Middle frontal gyrus (tissue), 1 donor: Measurements from ENCODE around the gene CYFIP2.

Experiments used
- DNase-seq: peaks from one replicate; pipeline ENCODE4 v3.0.0-alpha.2; 2015; ENCODE audit warnings: low spot score; ENCODE audit errors: extremely low spot score

Gene CYFIP2

GRCh38 chr5:157286761-157287211, 20.9 kb downstream of the CYFIP2 start:
- no peak for DNase-seq

GRCh38 chr5:157288405-157289163, 22.7 kb downstream of the CYFIP2 start:
- no peak for DNase-seq

- no peak for DNase-seq
Observed at GRCh38 chr5:157289164-157289819, 23.4 kb downstream of the CYFIP2 start.

GRCh38 chr5:157290156-157290980, 24.4 kb downstream of the CYFIP2 start:
- DNase-seq, result no peak

DNA sequence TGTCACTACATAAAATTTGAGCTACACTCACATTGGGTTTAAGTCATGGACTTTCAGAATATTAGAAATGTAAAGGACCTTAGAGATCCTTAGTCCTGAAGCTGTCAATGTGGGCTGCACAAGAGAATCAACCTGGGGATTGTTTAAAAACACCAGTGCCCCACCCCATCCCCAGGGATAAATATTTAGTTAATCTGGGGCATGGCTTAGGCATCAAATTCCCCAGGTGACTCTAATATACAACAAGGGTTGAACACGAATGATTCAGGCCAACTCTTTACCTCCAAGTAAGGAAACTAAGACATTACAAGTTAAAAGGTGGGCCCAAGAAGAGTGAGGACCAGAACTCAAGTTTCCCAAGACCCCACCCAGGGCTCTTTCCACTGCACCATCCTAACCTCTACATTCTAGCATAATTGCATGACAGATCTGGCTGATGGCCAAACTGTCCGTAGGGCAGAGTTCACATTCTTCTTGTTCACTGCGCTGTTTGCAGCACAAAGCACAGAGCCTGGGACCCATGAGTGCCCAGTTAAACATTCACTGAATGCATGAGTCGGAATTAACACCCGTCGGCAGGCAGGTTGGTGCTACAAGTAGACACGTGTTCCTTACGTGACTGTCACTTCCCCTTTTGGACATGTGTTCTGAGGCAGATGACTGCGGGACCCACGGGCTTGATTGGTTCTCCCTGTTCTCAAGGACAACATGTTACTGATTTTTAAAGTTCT, 25.2 kb downstream of the CYFIP2 start:
- DNase-seq, result no peak

DNA sequence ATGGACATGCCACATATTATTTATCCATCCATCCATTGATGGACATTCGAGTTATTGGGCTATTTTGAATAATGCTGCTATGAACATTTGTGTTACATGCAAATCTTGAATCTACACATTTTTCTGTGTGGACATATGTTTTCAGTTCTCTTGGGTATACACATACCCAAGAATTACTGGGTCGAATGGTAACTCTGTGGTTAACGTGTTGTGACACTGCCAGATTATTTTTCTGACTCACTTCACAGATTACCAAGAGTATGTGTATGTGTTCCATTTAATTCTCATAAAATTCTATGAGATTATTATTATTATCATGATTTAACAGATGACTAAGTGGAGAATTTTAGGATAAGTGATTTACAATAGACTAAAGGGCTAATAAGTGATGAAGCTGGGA, 26.7 kb downstream of the CYFIP2 start:
- DNase-seq, result no peak

DNA sequence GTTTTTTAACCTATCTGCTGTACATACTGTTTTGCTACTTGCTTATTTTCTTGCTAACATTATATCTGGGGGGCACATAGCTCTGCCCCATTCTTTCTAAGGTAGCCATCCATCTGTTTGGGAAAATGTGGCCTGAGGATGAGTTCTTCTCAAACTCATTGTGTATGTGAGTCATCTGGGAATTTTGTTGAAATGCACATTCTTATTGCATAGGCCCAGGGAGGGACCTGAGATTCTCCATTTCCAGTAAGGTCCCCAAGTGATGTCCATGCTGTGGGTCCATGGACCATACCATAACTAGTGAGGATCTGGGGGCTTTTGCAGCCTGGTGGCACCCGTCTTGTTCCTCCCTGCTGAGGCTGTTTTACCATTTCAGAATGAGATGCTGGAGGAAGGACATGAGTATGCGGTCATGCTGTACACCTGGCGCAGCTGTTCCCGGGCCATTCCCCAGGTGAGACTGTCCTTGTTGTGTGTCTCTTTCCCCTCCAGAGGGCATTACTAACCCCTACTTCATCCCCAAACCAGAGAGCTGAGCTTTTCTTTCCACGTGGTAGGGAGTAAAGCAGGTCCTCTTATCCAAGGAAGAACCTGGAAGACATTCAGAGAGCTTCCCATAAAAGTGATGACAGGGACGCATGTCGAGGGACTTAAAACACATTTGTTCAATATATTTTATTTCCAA, 28.6 kb downstream of the CYFIP2 start:
- DNase-seq, result no peak

GRCh38 chr5:157295247-157295646, 29.3 kb downstream of the CYFIP2 start:
- DNase-seq, result no peak

DNA sequence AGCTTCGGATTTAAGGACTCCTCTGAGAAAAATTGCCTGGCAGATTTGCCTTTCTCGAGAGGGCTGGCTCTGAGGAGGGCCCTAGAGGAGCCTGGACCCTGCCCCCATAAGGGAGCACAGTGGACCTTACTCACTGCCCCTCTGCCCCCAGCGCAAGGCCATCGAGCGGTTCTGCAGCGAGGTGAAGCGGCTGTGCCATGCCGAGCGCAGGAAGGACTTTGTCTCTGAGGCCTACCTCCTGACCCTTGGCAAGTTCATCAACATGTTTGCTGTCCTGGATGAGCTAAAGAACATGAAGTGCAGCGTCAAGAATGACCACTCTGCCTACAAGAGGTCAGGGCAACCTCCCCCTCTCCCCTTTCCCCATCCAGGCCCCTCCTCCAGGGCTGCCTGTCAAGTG, 34.6 kb downstream of the CYFIP2 start:
- no peak for DNase-seq

GRCh38 chr5:157301066-157301465, 35.1 kb downstream of the CYFIP2 start:
- no peak for DNase-seq

DNA sequence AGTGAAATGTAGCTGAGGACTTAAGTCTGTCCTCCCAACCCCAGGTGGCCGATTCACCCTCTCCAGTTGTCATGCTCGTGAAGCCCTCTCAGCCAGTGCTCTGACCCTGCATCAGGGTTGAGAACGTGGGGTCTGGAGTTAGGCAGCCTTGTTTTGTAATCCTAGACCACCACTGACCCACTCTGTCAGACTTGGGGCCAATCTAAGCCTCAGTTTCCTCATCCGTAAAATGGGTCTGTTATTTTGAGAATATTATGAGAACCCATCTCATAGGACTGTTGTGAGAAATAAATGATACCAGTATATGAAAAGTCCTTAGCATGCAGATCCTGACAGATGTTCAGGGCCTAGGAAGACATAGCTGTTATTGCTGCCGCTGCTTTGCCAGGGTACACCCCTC, 37.1 kb downstream of the CYFIP2 start:
- DNase-seq, result no peak

- no peak for DNase-seq
Observed at GRCh38 chr5:157303667-157304327, 37.9 kb downstream of the CYFIP2 start.

DNA sequence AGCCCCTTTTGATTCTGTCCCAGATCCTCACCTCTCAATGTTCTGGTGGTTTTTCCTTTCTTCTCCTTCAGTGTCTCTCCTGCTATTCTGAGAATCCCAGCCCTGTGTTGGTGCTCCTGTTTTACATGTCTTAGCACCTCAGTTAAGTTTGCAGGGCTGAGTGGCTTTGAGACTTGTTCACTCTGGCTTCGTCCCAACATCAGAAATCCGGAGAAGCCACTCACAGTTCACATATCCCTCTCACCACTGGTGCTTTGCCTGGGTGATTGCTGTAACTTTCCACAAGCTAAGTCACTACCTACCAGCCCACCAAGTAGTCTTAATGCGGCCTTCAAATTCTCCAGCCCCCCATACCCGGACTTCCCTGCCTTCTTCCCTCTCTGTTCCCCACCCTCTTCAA, 40.2 kb downstream of the CYFIP2 start:
- no peak for DNase-seq

DNA sequence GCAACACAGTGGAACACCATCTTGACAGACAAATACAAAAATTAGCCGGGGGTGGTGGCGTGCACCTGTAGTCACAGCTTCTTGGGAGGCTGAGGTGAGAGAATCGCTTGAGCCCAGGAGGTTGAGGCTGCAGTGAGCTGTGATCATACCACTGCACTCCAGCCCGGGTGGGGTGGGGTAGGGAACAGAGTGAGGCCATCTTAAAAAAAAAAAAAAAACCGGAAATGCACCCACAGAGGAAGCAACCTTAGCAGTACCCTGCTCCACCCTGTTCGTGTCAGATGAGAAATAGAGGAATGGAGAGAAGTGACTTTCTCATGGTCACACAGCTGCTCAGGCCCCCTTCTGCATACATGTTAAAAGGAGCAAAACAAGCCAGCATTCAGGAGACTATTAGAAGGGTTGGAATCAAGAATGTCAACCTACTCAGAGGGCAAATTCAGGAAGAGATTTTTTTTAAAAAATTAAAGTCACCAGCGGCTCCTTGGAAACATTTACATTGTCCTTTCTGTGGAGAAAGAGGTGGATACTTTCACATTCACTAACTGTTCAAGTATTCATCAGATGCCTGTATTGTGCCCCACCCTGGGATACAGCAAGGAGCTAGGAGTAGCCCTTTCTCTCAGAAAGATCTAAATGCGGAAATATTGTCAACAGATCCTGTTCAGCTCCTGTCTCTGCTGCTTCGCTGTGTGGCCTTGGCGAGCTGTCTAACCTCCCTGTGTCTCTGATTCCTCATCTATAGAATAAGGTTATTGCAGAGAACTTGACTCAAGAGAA, 41.0 kb downstream of the CYFIP2 start:
- no peak for DNase-seq

DNA sequence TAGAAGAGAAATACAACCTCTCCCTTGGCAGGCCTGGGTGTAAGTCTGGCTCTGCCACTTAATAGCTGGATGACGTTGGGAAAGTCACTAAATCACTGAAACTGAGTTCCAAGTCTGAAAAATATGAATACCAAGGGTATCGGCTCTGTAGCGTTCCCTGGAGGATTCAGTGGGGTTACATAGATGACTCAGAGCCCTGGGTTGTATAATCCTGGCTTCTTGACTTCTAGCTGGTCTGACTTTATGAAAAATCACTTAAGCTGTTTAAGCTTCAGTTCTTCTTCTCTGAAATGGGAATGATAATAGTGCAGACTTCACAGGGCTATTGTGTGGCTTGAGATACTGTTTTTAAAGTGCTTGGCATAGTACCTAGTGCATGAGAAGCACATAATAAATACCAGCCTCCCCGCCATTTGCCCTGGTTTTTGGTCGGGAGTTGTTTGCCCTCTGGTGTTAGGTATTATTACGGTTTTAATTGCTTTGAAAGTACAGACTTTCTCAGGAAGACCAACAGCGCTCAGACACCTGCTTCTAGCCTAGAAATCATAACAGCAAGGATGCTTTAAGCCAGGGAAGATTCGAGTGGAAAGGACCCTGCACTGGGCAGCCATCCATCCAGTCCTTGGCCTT, 43.0 kb downstream of the CYFIP2 start:
- no peak for DNase-seq

DNA sequence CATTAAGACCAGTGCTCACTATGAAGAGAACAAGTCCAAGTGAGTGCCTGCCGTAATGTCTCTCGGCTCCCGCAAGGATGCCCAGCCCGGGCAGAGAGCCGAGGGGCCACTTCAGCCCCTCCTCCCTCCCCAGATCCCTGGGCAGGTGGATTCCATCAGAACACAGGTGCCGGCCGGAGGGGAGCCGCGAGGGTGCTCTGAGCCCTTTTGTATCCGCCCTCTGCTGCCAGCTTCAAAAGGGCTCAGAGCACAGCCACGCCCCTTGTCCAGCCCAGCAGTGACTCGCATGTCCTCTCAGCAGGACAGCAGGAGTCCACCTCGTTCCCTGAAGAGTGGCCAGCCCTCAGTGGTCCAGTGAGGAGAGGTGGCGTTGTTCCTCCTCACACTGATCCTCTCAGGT, 43.9 kb downstream of the CYFIP2 start:
- DNase-seq, result no peak

GRCh38 chr5:157311595-157311994, 45.7 kb downstream of the CYFIP2 start:
- no peak for DNase-seq

GRCh38 chr5:157312492-157312891, 46.6 kb downstream of the CYFIP2 start:
- DNase-seq, result no peak

GRCh38 chr5:157322581-157322980, 56.7 kb downstream of the CYFIP2 start:
- DNase-seq, result no peak
